ENCODE results near the gene PARD3.
"Not testable (repeated sequence)": the region's sequence is repeated elsewhere in the genome, so short reads cannot be mapped to it uniquely, and the experiment has no call there.

The PARD3 gene

DNA sequence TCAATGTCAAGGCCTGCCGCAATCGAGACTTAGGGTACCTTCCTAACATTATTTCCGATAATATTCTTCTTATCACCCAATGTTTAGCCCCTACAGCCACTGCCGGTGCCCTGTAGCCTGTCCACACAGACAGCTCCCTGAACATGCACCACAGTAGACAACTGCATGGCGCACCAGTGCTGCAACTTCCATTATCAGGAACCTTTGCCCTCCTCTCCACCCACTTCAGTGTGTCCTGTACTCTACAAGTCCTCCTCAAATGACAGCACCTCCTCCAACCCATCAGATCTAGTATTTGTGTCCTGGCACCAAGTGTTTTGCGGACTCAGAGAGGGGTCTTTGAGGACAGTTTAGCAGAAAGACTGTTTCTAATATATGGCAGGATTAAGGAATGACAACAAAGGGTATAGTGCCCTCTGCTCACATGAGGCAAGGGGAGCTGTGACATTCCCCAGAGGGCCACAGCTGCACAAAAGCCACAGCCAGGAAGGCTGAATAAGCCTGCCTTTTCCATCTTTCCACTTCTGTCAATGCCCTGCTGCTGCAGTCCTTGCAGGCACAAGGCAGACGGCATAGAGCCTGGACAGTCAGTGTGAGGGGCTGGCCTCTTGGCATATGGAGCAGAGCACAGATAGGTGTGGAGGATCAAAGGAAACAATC lies 335.4 kb downstream of the PARD3 start:
- DNase-seq = no peak

DNA sequence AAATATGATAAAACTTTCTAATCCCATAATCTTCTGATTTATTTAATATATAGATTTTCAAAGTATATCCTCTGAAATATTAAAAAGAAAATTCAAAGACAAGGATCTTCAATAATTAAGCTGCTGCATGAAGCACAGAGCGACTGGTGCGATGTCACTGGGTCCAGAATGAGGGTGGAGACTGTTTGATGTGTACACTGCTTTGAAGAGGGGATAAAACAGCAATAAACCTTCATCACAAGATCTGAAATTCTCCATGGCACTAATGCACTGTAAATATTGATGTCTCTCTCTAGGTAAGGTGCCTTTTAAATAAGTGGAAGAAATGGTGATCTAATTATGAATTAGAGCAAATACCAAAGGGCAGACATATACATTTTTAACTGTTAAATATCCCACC lies 337.8 kb downstream of the PARD3 start:
- DNase-seq = no peak

DNA sequence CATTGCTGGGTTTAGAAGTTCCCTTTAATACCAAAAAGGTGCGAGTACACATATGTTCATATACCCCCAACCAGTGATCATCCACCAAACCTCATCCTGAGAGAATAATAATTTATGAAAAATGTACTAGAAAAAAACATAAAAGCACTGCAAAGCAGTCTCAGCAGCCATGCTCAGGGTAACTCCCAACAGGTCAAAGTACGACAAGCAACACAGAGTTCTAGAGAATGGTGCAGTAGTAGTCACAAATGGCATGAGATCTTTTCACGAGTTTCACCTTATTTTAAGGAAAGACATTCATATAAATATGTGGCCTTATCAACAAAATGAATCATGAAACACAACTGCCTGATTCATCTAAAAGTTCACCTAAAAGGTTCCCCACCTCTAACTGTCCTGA lies 338.5 kb downstream of the PARD3 start:
- no peak for DNase-seq

DNA sequence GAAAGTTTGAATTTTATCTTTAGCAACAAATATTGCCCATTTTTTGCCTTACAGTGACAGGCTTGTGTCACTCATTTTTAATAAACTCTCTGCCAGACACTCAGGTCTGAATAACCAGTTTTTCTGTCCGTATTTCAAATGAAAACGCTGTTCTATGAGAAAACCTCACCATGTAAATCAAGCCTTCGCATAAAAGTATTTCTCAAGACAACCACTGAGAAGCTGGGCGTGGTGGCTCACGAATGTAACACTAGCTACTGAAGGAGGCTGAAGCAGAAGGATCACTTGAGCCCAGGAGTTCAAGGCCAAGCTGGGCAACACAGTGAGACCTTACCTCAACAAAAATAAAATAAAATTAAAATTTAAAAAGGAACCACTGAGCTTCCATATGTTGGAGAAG lies 339.3 kb downstream of the PARD3 start:
- DNase-seq = no peak

DNA sequence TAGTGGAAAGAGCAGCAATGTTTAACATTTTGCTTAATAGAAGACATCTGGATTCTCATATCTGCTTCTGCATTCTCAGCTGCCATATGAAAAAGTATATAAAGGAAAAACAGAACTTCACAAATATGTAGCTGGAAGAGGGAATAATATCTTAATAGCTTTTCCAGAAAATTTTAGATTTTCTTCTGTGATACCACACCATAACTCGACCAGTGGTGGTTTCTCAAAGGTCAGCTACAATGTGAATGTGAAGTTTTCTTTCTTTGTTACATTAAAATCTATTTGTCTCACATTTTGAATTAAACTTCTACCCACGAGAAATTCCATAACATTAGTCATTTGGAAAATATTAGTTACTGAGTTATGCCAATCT lies 339.8 kb downstream of the PARD3 start:
- no peak for DNase-seq

DNA sequence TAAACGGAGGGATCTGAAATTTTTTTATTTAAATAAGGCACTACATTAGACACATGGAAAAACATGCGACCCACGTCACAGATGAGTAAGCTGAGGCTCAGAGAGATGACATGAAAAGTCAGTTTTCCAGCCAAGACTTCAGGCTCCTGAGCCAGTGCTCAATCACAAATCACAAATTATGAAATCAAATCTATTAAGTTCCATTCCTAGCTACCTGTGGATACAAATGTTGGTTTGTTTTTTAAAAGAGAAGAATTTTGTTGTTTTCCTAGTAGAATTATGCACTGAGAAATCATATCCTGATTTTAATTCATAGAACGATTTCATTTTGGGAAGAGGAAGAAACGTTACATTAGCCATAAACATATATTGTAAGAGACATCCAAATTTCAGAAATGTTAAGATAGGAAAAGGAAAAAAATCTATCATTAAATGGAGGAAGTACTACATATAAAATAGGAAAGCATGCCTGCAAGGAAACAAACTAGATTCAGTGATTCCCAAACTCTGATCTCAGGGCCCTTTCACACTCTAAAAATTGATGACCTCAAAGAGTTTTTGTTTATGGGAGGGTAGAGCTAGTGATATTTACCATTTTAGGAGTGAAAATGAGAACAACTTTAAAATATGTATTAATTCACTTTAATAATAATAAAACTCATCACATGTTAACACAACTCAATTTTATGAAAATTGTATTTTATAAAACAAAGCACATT lies 340.4 kb downstream of the PARD3 start:
- DNase-seq = no peak

DNA sequence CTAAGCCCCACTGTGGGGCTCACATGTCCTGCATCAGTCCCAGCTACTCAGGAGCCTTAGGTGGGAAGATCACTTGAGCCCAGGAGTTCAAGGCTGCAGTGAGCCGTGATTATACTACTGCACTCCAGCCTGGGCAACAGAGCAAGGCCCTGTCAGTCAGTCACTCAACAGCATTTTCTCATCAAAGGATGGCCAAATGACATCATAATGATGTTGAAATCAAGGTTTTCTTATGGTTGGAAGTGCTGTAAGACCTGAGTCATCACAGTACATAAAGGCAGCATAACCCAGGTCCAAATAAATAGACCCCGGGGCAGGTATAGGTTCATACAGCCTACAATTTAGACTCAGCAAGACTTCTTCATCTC lies 341.1 kb downstream of the PARD3 start:
- DNase-seq = no peak

DNA sequence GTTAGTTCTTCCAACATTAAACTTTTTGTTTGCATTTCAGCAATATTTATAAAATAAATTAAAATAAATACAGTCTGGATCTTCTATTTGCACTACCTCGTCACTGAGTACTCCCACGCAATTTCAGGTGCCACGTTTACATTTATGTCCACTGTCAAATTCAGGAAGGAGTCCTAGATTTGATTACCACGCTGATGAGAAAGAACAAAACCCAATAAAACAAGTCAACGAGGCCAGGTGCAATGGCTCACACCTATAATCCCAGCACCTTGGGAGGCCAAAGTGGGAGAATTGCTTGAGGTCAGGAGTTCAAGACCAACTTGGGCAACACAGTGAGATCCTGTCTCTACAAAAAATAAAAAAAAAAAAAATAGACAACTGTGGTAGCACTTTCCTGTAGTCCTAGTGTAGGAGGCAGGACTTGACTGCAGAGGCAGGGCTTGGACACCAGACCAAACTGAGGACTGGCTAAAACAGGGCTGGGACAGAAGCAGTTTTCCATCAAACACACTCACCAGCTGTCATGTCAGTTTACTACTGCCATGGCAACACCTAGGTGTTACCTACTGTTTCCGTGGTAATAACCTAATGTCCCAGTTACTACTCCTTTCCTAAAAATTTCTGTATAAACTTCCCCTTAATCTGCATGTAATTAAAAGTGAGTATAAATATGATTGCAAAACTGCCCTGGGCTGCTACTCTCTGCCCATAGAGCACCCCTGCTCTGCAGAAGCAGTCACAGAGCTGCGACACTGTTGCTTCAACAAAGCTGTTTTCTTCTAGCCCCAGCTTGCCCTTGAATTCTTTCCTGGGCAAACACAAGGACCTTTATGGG lies 341.7 kb downstream of the PARD3 start:
- DNase-seq = no peak

DNA sequence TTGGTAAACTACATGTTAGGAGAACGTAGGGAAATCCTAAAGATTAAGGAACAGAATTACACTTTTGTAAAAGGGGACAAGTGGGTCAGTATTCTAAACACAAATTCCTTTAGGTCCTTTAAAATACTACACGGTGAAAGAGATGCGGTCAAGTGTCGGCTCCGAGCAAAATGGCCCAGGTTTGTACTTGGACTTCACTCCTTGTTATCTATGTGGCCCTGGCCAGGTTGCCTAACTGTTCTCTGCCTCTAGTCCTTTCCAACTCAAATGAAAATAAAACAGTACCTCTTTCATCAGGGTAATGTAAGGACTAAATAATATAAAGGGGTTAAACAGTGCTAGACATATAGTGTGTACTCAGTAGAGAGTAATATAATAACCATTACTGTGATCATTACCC lies 344.8 kb downstream of the PARD3 start:
- no peak for DNase-seq

DNA sequence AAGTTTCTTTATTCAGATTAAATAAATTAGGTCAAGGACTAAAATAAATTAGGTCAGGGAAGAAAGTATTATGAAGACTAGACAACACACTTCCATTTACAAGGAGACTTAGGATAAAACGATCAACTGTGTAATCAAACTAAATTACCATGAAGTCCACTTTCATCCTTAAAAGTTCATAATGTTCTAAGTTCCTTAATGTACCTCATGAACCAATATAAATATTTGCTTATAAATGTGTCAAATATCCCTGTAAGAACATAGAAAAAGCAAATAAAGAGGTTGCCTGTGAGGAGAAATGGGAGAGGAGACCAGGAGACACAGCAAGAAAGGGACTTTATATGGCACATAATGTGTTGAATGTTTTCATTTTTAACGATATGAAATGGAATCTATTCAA lies 345.6 kb downstream of the PARD3 start:
- no peak for DNase-seq

DNA sequence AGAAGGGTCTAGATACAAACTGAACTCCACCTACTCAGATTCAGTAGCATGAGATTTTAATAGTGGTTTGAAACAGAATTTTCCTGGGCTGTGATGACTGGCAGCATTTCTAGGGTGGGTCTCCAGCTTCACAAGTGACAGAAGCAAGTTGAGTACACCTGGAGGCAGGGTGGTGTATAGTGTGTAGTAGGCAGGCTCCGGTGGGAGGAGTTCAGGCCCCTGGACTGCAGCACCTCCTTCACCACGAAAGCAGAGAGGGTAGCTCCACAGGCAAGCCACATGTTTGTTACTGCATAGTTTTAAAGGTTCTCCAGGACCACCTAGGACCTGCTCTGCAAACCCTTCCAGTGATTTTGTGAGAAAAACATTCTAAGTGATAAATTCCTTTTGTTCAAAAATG lies 347.2 kb downstream of the PARD3 start:
- DNase-seq = no peak

DNA sequence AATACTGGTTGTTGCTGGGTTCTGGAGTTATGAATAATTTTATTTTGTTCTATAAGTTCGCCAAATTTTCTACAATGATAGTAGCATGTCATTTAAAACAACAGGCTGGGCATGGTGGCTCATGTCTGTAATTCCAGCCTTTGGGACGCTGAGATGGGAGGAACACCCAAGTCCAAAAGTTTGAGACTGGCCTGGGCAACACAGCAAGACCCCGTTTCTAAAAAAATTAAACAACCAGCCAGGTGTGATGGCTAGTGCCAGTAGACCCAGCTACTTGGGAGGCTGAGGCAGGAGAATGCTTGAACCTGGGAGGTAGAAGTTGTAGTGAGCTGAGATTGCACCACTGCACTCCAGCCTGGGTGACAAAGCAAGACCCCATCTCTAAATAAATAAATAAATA lies 347.7 kb downstream of the PARD3 start:
- no peak for DNase-seq

DNA sequence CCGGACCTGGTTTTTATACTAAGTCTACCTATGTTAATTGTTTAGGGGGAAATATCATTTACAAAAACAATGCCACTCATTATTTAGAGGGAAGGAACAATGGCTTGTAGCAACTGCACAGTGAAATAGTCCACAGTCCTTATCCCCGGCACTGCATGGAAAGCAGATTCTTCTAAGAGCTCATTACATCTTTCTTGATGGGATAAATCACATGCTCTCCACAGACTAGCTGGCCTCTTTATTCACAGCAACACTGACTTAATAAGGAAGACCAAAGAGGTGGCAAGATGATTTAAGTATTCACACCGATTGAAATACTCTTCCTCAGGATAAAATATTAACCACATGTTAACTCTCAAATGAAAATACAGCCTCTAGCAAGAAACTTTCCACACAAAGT lies 349.4 kb downstream of the PARD3 start:
- DNase-seq = no peak

DNA sequence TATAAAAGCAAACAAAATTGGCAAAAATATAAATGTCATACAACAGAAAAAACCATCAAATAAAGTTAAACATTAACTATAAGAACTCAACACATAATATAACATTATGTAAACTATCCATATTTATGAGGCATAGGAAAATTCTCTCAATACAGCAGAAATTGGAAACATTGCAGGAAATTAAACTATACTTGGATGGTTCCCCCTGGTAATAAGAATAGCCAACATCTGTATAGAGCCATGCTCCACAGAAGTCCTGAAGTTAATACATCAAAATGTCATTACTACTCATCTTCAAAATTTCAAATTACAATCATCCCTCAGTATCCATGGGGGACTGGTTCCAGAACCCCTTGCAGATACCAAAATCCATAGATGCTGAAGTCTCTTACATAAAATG lies 350.5 kb downstream of the PARD3 start:
- no peak for DNase-seq

DNA sequence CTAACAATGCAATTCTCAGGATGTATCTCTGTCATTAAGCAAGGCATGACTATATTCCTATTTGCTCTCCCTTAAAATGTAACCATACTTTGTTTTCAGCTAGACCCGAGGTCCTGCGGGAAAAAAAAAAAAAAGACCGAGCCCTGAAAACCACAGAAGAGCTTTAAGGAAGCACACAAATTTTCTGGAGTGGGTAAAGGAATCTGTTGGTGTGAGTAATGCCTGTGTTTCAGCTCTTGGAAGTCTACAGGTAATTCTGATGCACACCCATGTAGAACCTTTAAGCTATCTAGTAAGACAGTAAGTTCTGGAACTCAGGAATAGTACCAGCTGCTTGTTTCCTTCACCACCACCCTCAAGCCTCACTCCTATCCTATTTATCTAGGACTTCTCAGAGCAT lies 351.1 kb downstream of the PARD3 start:
- no peak for DNase-seq

DNA sequence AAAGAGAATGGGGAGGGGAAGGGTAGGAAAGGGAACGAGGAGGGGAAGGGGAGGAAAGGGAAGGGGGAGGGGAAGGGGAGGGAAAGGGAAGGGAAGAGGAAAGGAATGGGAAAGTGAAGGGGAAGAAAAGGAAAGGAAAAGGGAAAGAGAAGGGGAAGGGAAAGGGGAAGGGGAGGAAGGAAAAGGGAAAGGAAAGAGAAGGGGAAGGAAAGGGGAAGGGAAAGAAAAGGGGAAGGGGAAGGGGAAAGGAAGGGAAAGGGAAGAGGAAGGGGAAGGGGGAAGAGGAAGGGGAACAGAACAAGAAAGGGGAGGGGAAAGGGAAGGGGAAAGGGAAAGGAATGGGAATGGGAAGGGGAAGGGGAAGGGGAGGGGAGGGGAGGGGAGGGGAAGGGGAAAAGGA lies 352.1 kb downstream of the PARD3 start:
- DNase-seq = no peak

DNA sequence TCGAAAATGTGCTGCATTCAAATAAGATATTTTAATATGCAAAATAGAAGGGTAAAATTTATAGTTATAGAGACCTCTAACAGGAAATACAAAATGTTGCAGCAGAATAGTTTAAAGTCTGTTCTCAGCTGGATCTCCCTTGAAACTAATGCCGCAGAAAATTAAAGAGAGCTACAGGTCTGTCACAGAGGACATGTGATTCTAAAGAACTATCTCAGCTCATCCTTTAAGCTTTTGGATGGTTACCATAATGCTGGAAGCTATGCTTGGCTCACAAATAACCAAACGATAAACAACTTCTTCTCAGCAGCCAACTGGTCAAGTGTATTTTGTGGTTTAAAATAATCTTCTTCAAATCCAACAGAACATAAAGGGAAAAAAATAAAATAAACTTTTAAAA lies 353.0 kb downstream of the PARD3 start:
- DNase-seq = no peak

DNA sequence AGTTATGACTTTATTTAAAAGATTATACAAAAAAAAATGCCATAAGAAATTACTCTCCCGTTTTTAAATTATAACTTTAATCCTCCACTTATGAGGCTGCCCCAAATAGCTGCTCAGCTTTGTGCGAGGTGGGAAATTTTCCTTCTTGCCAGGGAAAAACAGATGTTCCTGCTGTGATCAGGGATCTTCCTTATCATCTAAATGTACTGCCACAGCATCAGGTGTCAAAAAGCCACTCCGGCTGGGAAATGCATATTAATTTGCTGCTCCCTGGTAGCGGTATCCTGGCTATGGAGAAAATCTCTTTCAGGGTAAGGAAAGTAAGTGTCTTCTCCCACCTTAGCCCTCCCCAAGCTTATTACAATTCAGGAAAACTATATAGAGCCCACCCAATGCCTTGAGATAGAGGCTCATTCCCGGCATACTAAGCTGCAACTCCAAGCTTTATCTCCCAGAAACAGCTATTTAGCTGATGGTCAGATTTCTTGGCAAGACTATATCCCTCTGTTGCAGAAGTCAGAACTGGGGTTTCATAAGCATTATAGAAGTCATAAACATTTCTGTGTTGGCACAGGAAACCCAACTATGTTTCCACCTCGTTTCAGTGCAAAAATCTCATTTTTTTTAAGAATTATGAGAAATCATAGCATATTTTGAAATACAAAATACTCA lies 360.4 kb downstream of the PARD3 start:
- DNase-seq = no peak

DNA sequence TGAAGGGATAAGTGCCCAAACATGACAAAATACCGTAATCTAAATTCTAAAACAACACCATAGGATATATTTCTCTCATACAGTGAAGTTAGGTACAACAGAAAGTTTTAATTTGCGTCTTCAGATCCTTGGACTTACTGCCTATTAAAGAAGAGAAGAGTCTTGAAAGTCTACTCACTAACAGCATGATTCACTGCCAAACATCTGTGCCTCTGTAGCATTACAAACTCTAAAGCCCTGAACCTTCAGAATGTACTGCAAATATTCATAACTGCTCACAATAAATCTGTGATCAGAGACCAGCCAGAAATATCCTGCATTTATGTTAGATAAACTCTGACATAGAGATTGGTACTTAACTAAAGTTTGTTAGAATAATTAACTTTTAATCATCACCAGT lies 365.3 kb downstream of the PARD3 start:
- no peak for DNase-seq

DNA sequence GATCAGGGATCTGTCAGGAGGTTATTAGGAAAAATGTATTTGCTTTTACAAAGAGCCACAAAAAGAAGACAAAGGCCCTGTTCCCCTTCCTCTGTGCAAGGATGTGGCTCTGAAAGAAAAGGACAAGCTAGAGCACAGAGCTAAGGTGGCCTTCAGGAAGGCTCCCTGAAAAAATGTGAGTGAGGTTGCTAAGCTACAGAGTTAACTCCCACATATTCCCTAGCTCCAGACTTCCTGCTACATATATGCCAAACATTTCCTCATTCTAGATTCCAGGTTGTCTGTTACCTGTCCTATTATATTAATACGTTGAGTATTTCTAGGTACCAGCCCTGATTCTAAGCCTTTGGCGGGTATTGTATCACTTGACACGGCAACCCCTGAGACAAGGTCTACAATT lies 369.0 kb downstream of the PARD3 start:
- no peak for DNase-seq

DNA sequence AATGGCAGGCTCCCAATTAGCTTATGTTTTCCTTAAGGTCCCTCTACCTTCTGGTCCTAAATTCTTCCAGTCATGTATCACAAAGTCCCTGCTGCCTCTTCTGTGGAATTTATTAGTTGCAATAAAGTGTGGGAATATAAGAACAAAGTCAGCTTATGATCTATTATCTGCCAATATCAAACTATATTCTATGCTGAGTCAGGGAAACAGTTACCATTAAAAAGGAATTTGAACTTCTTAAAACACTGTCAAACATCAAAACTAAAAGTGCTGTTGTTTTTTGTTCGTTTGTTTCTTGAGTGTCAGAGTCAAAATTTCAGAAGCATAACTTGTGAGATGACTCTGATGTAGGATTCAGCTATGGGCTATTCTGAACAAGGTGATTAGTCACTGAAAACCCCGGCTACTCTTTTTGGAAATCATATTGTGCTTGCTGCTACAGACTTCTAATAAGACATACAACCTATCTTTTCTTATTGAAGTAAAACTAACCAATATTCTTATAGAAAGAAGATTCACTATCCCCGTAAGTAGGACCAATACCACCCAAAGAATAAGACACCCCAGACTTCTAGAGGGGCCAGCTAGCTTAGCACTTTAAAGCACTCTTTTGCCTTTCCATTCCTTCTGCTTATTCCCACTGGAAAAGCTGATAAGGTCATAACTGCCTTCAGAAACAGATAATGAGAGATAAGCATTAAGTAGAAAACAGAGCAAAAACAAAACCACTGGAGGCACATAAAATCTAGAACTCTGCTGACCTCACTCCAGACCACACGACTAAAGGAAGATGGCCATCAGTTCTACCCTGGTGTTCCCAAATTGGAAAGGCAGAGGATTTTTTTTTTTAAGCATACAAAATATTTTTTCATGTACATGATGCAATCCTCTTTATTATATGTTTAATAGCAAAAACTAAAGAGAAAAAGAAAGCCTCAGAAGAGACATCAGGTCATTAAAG lies 370.6 kb downstream of the PARD3 start:
- DNase-seq = no peak

DNA sequence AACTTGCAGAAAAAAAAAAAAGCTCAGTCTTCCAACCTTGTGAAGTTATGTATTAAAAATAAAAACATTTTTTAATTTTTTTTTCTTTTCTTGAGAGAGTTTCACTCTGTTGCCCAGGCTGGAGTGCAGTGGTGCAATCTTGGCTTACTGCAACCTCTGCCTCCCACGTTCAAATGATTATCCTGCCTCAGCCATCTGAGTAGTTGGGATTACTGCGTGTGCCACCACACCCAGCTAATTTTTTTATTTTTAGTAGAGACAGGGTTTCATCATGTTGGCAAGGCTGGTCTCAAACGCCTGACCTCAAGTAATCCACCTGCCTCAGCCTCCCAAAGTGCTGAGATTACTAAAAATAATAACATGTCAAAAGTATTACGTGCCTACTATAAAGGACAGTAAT lies 375.7 kb downstream of the PARD3 start:
- not testable (repeated sequence) for DNase-seq

DNA sequence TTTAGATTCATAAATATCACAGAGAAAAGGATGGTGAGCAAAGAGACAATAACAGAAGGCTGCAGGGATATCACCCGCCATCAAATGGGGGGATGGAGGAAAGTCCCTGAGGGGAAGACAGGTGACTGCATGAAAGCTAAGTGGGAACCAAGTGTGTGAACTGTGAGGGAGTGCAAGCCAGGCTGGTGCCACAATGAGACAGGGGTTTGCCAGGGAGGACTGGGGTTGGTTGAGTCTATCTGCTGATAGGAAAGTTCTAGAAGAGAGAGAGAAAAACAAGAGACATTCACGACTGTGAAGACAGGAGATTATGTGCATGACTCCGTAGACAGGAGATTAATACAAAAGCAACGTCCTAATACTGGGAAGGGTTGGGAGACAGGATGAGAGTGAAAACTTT lies 376.4 kb downstream of the PARD3 start:
- no peak for DNase-seq
